CD14-positive monocyte (primary cell): ENCODE results near the gene SPAAR. TPM values are rescaled to one million over a fixed set of nuclear protein-coding genes. Genes with fewer than 3 reads are reported as not detected.
"Not testable (repeated sequence)": the region's sequence is repeated elsewhere in the genome, so short reads cannot be mapped to it uniquely, and the experiment has no call there.

ENCODE experiments used
- DNase-seq, 3 donors: peaks; one replicate each; pipeline ENCODE4 v3.0.0-alpha.2; 2011 to 2022
- H2AFZ ChIP-seq: 2 replicates; pipeline ENCODE4 v1.6.0; 2012; ENCODE audit warnings: mild to moderate bottlenecking, low read depth, low read length, inconsistent platforms; ENCODE audit not compliant: insufficient read depth, poor library complexity, severe bottlenecking
- H3K27ac ChIP-seq, 2 donors: 1 replicate in 1 of 2; 2 replicates in 1 of 2; pipeline ENCODE4 v1.5.1; 2012 to 2013; ENCODE audit warnings: low read length in 2 of 2, control low read depth in 1 of 2, inconsistent platforms in 1 of 2, low read depth in 1 of 2, mild to moderate bottlenecking in 1 of 2
- H3K27me3 ChIP-seq, 2 donors: one replicate each; pipeline versions ENCODE4 v1.6.0 to v1.6.1; 2011 to 2013; ENCODE audit warnings: low read length in 2 of 2; ENCODE audit not compliant: control insufficient read depth in 2 of 2, insufficient read depth in 2 of 2
- H3K36me3 ChIP-seq, 2 donors: replicated peaks in 1 of 2; 1 replicate in 1 of 2; 2 replicates in 1 of 2; pipeline versions ENCODE4 v1.5.1 to v1.6.1; 2012 to 2013; ENCODE audit warnings: low read length in 2 of 2, control low read depth in 1 of 2, inconsistent platforms in 1 of 2, mild to moderate bottlenecking in 1 of 2; ENCODE audit not compliant: insufficient read depth in 2 of 2, control insufficient read depth in 1 of 2
- H3K4me1 ChIP-seq, 2 donors: 1 replicate in 1 of 2; 2 replicates in 1 of 2; pipeline versions ENCODE4 v1.5.1 to v1.6.1; 2012 to 2013; ENCODE audit warnings: low read length in 2 of 2, control low read depth in 1 of 2, inconsistent platforms in 1 of 2, mild to moderate bottlenecking in 1 of 2, moderate library complexity in 1 of 2; ENCODE audit not compliant: insufficient read depth in 2 of 2, control insufficient read depth in 1 of 2
- H3K4me2 ChIP-seq: replicated peaks from 2 replicates; pipeline ENCODE3; 2012; ENCODE audit warnings: low read length, moderate library complexity, mild to moderate bottlenecking; ENCODE audit not compliant: poor library complexity, severe bottlenecking; ENCODE audit errors: extremely low read depth
- H3K4me3 ChIP-seq, 3 experiments: fragments of 200-600 bp in 1 of 3; sonication (generic) in 1 of 3; replicated peaks in 1 of 3; 1 replicate in 2 of 3; 2 replicates in 1 of 3; pipeline ENCODE4 v1.5.1; 2011 to 2013; ENCODE audit warnings: low read length in 3 of 3, mild to moderate bottlenecking in 3 of 3, control low read depth in 2 of 3, low read depth in 2 of 3, inconsistent platforms in 1 of 3, moderate library complexity in 1 of 3
- H3K79me2 ChIP-seq: 2 replicates; pipeline ENCODE4 v1.6.0; 2012; ENCODE audit warnings: mild to moderate bottlenecking, control low read depth, inconsistent platforms, low read length, moderate library complexity; ENCODE audit not compliant: insufficient read depth
- H3K9ac ChIP-seq: 2 replicates; pipeline ENCODE4 v1.6.0; 2017; ENCODE audit warnings: low read length, mild to moderate bottlenecking; ENCODE audit not compliant: insufficient read depth, poor library complexity, severe bottlenecking
- H3K9me3 ChIP-seq, 2 donors: replicated peaks in 1 of 2; 1 replicate in 1 of 2; 2 replicates in 1 of 2; pipeline versions ENCODE4 v1.5.1 to v1.6.1; 2012 to 2013; ENCODE audit warnings: low read length in 2 of 2, control low read depth in 1 of 2; ENCODE audit not compliant: control insufficient read depth in 1 of 2, insufficient read depth in 1 of 2
- H4K20me1 ChIP-seq: 2 replicates; pipeline ENCODE4 v1.6.0; 2012; ENCODE audit warnings: mild to moderate bottlenecking, low read length, control low read depth, moderate library complexity; ENCODE audit not compliant: insufficient read depth
- H3K27ac Mint-ChIP-seq, 7 donors: one replicate each; pipeline ENCODE4 v1.8.0; 2020; ENCODE audit warnings: mild to moderate bottlenecking in 7 of 7, mixed read lengths in 7 of 7, moderate library complexity in 6 of 7, inconsistent platforms in 2 of 7
- H3K27me3 Mint-ChIP-seq, 3 donors: one replicate each; pipeline ENCODE4 v1.8.0; 2021 to 2022; ENCODE audit warnings: low read depth in 3 of 3, mild to moderate bottlenecking in 3 of 3, mixed read lengths in 3 of 3, moderate library complexity in 3 of 3, inconsistent platforms in 1 of 3
- H3K36me3 Mint-ChIP-seq, 2 donors: one replicate each; pipeline ENCODE4 v1.8.0; 2020; ENCODE audit warnings: mixed read lengths in 2 of 2, inconsistent platforms in 1 of 2, mild to moderate bottlenecking in 1 of 2
- H3K4me1 Mint-ChIP-seq: one replicate; pipeline ENCODE4 v1.8.0; 2020; ENCODE audit warnings: mild to moderate bottlenecking, mixed read lengths
- H3K4me3 Mint-ChIP-seq, 2 donors: one replicate each; pipeline ENCODE4 v1.8.0; 2020; ENCODE audit warnings: mild to moderate bottlenecking in 2 of 2, mixed read lengths in 2 of 2, moderate library complexity in 1 of 2
- H3K9me3 Mint-ChIP-seq, 7 donors: one replicate each; pipeline ENCODE4 v1.8.0; 2020 to 2022; ENCODE audit warnings: mixed read lengths in 7 of 7, mild to moderate bottlenecking in 6 of 7, moderate library complexity in 6 of 7, inconsistent platforms in 2 of 7
- WGBS: methylation state at CpG from one replicate; pipeline ENCODE4 v1.1.5; 2013; ENCODE audit warnings: missing lambda C conversion rate; ENCODE audit not compliant: insufficient coverage; 5-methylcytosine and 5-hydroxymethylcytosine counted together
- intact Hi-C, 2 donors: fragments of 100-400 bp; cut with micrococcal nuclease; formaldehyde crosslinking; loops; one replicate each; pipeline versions ENCODE4 v1.15.0 to v1.15.1; 2023
- polyA plus RNA-seq, 3 donors: library from polyadenylated mRNA; depleted of rRNA in 1 of 3; unstranded in 2 of 3; stranded (reverse) in 1 of 3; fragments of 300-500 nt in 2 of 3; fragments of >200 nt in 1 of 3; fragmentation: Illumina TruSeq in 2 of 3; gene quantifications; 1 replicate in 2 of 3; 2 replicates in 1 of 3; pipeline ENCODE4 v1.2.3, GENCODE V29; 2012 to 2021
- TF ChIP-seq, protein P1 (sequence below): fragments of 200-600 bp; IDR thresholded peaks from one replicate; pipeline ENCODE4 v1.8.0; 2022; ENCODE audit warnings: antibody characterized with exemption, mild to moderate bottlenecking

Gene SPAAR
- polyA plus RNA-seq, 3 donors: not detected

DNA sequence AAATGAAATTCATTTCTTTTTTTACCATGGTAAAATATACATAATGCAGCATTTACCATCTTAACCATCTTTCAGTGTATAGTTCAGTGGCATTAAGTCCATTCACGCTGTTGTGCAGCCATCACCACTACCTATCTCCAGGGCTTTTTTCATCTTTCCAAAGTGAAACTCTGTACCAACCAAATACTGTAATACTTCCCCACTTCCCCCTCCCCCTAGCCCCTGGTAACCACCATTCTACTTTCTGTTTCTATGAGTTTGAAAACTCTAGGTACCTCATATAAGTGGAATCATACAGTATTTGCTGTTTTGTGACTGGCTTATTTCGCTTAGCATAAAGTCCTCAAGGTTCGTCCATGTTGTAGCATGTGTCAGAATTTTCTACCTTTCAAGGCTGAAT is 23.4 kb downstream of the SPAAR start:
- H3K9me3 ChIP-seq: no peaks in the 10 kb centered on the region
- H3K27me3 ChIP-seq: no peaks in the 10 kb centered on the region
- no peaks in the 10 kb centered on the region for H4K20me1 ChIP-seq
- no peaks in the 10 kb centered on the region for H3K79me2 ChIP-seq
- no peak for DNase-seq
- no peaks in the 10 kb centered on the region for H3K36me3 Mint-ChIP-seq
- TF ChIP-seq, protein P1, sequence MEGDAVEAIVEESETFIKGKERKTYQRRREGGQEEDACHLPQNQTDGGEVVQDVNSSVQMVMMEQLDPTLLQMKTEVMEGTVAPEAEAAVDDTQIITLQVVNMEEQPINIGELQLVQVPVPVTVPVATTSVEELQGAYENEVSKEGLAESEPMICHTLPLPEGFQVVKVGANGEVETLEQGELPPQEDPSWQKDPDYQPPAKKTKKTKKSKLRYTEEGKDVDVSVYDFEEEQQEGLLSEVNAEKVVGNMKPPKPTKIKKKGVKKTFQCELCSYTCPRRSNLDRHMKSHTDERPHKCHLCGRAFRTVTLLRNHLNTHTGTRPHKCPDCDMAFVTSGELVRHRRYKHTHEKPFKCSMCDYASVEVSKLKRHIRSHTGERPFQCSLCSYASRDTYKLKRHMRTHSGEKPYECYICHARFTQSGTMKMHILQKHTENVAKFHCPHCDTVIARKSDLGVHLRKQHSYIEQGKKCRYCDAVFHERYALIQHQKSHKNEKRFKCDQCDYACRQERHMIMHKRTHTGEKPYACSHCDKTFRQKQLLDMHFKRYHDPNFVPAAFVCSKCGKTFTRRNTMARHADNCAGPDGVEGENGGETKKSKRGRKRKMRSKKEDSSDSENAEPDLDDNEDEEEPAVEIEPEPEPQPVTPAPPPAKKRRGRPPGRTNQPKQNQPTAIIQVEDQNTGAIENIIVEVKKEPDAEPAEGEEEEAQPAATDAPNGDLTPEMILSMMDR: no peak
- no peak overlapping the region for H3K4me3 ChIP-seq
- peaks cover 7 to 8% of the 10 kb centered on the region in 2 donors for H3K4me1 ChIP-seq
- no peak overlapping the region for H3K9ac ChIP-seq
- H3K27ac ChIP-seq: no peak overlapping the region
- H3K27ac Mint-ChIP-seq: no peak overlapping the region
- no peak overlapping the region for H3K4me3 Mint-ChIP-seq
- H3K4me1 Mint-ChIP-seq: peaks cover 18% of the 10 kb centered on the region
- peaks cover 0 to 5% (median 0%) of the 10 kb centered on the region in 3 donors for H3K27me3 Mint-ChIP-seq
- peaks cover 0 to 5% (median 1%) of the 10 kb centered on the region in 7 donors for H3K9me3 Mint-ChIP-seq
- WGBS: 17% methylated on average over 1 of the region's 3 CpGs
- no peak overlapping the region for H2AFZ ChIP-seq
- intact Hi-C loops: no loop called here
- no peak overlapping the region for H3K4me2 ChIP-seq
- H3K36me3 ChIP-seq: no peaks in the 10 kb centered on the region

DNA sequence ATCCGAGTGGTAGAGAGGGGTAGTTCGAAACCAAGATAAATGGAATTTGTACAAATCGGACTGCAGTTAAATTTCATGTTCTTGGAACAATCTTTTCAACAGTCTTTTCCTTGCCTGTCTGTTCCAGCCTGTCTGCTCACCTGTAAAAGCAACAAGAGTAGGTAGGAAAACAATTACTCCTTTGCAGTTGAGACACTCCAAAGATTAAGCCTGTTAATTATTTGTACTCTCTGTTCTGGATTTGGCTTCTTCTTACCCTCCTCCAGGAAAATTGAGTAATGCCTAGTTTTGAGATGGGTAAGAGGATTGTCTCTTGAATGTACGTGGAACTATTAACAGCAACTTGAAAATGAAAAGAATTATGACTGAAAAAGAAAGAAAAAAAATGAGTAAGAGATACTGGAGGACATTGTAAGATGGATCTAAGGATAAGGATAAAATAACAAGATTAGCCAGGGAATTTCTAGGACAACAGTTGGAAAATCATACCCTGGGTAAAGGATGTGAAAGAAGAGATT is 24.3 kb downstream of the SPAAR start:
- TF ChIP-seq, protein P1: no peak
- Histone ChIP-seq H3K27ac (no peak overlapping the region), H3K4me3 (no peak overlapping the region), H3K36me3 (no peaks in the 10 kb centered on the region), H3K9ac (no peak overlapping the region), H3K27me3 (no peaks in the 10 kb centered on the region), H3K4me1 (peaks cover 8 to 10% of the 10 kb centered on the region in 2 donors), H3K79me2 (no peaks in the 10 kb centered on the region), H3K9me3 (no peaks in the 10 kb centered on the region), H2AFZ (peak overlapping the region; percentile 14), H3K4me2 (no peak overlapping the region), H4K20me1 (no peaks in the 10 kb centered on the region)
- WGBS: 74% methylated on average over 4 of the region's 4 CpGs
- no peak for DNase-seq
- Mint-ChIP-seq H3K27me3 (peaks cover 0 to 5% (median 0%) of the 10 kb centered on the region in 3 donors), H3K4me3 (no peak overlapping the region), H3K4me1 (peaks cover 25% of the 10 kb centered on the region), H3K9me3 (peaks cover 0 to 5% (median 2%) of the 10 kb centered on the region in 7 donors), H3K36me3 (no peaks in the 10 kb centered on the region), H3K27ac (peak overlapping the region in 1 of 7 donors; percentile 21)
- intact Hi-C loops: no loop called here

DNA sequence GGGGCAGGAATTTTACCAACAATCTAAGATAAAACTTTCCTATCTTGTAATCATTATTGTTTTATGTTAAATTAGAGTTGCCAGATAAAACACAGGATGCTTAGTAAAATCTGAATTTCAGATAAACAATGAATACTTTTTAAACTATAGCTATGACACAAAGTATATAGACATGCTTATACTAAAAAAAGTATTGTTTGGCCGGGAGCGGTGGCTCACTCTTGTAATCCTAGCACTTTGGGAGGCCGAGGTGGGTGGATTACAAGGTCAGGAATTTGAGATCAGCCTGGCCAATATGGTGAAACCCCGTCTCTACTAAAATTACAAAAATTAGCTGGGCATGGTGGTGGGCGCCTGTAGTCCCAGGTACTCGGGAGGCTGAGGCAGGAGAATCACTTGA is 24.8 kb downstream of the SPAAR start:
- H3K4me3 Mint-ChIP-seq: not testable (repeated sequence)

More for the DNA sequence above, 24.8 kb downstream of the SPAAR start:
- H3K4me2 ChIP-seq, DNase-seq, H3K27me3 Mint-ChIP-seq, H3K27ac ChIP-seq, intact Hi-C loops, H3K36me3 Mint-ChIP-seq, H2AFZ ChIP-seq, H3K27ac Mint-ChIP-seq, H3K4me1 ChIP-seq, H3K79me2 ChIP-seq, H3K36me3 ChIP-seq, H3K4me3 ChIP-seq, H3K9me3 ChIP-seq, H3K27me3 ChIP-seq, H3K9ac ChIP-seq, H3K9me3 Mint-ChIP-seq, H4K20me1 ChIP-seq: not testable (repeated sequence)
- H3K4me1 Mint-ChIP-seq: peaks cover 25% of the 10 kb centered on the region
- WGBS: no CpG with 5 or more reads among the region's 6 CpGs
